GM18858 (cell line): ENCODE measurements around the gene MYRIP.

ENCODE experiments used
- ATAC-seq: cut with Tn5 transposase; IDR thresholded peaks from one replicate; pipeline ENCODE4 v1.9.1; 2021; ENCODE audit not compliant: unreplicated experiment

The MYRIP gene

DNA sequence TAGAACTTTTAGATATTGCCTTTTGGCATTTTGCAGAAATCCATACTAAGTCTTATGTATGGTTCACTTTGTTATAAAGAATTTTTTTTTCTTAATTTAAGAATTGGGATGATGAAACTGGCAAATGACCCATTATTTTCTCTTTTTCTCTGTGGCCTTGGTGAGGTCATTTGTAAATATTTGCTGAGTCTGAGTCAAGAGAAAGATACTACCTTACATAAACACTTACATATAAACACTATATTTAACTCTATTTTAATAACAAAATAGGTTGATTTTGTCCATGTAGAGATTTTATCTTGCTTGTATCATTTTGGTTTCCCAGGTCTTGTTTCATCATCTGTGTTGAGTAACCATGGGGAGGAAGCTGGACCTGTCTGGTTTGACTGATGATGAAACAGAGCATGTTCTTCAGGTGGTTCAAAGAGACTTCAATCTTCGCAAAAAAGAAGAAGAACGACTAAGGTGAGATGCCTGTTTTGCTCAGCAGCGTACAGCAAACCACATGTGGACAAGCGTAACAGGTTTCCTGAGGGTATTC lies 91.1 kb downstream of the MYRIP start:
- ATAC-seq, result no peak

DNA sequence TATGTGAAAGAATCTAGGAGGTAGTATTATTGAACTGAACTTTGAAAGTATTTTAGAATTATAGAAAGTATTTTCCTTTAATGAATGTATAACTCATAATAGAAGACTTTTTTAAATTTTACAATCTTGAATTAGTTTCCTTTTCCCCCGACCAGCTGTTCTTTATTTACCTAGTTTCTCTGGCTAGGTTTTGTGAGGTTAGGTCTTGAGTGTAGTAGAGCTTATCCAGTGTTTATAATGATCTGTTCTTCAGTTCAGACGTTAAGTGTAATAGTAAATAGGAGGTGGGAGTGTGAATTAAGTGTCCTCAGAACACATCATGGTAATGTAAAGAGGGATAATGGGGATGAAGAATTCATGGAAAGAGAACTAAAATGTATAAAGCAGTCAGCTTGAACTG lies 93.8 kb downstream of the MYRIP start:
- no peak for ATAC-seq

DNA sequence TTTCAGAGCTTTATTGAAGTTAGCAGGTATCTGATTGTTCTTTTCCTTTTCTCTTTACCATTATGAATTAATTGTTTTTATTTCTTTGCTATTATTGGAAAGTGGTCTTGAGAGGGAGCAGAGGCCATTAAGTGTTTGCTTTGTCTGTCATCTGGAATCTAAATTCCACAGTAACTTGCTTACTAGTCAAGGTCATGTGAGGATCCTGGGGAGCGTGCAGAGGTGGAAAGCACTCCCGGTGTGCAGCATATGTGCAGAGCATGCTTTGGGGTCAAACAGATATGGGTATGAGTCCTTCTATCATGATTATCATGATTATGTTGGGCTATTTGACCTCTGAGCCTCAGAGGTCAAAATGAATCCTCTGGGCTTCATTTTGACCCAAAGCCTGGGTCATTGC lies 96.4 kb downstream of the MYRIP start:
- no peak for ATAC-seq

DNA sequence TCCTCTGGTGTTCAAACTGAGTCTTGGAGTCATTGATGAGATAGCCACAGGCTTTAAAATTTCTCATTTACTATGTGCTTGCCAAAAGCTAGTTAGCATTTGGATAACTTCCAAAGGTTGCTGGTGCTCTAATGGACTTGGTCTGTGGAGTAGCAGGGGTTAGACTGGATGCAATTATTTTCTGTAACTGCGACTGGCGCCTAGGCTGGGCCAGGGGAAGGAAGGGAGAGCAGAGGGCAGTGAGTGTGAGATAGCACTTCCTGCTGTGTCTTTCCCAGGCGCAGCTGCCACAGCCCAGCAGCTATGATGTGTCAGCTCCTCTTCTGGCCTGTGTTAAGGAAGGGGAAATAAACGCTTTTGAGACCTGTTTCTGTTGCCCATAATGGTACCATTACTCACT lies 98.6 kb downstream of the MYRIP start:
- no peak for ATAC-seq

DNA sequence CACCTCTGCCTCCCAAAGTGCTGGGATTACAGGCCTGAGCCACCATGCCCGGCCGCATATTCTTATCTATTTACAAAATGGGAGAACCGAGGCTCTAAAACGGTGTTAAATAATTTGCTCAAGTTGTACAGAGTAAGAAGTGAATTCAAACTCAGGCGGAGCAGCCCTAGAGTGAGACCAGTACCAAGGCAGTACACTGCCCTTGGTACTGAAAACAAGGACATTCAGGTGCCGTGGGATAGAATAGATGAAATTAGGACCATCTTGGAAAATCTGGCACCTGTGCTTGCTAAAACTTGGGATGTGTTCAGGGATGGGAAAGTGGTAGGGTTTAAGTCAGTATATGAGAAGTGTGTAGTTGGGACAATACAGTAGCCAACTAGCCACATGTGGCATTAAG lies 100.7 kb downstream of the MYRIP start:
- no peak for ATAC-seq

DNA sequence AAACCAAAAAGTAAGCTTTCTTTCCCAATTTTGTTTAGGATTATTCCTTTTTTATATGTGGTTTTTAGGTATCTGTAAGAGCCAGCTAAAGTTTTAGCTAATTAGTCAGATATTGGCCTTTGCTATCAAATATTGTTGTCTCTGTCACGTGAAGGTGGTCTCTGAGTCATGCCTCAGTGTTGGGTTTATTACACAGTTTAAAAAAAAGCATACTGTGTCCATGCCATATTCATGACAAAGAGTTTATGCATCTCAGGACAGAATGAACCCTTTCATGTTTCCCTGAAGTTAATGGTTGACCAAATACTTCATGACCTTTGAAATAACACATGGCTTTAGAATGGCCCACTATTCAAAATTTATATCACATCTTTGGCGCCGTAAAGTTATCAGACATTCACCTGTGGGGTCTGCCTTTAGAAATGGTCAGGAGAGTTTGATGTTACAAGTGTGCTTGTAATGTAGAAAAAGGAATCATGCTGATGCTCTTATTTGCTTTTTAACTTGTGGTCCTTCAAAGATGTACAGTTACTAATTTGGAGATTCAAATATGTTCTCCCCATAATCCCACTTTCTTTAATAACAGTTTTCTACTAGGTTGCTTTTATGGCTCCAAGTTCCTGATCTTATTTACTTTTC lies 101.5 kb downstream of the MYRIP start:
- ATAC-seq, result no peak

DNA sequence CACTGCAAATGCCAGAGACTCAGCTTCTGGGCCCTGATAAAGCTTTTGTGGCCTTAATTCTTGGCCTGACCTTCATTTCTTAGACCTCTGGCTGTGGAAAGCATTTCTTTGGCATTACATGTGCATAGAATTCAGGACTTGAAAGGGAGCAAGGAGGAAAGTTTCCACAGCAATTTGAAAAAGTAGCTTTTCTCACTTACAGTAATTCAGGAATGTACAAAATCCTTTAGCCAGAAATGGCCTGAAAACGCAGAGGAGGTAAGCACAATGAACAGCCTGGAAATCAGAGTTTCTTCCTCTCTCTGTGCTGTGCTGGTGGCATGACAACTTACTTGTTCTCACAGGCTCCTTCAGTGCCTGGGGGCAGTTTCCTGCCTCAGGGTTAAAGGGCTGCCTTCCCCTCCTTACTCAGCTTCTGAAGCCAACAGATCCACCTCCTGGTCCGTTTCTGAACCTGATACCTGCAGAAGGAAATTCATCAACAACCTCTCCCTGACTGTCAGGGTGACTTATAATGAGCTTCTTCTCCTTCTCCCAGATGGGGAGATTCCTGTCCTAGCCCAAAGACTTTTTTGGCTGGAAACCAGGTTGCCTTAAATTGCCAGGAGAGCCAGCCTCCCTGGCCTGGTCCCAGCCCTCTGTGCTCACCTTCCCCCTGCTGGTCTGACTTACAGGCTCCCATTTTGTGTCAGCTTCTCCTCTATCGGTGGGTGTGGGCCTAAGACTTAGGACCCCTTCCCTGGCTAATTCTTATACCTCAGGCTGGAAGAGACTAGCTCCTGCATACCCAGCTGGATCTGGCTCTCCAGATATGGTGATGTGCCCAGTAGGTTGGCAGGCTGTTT lies 102.3 kb downstream of the MYRIP start:
- ATAC-seq, result no peak

DNA sequence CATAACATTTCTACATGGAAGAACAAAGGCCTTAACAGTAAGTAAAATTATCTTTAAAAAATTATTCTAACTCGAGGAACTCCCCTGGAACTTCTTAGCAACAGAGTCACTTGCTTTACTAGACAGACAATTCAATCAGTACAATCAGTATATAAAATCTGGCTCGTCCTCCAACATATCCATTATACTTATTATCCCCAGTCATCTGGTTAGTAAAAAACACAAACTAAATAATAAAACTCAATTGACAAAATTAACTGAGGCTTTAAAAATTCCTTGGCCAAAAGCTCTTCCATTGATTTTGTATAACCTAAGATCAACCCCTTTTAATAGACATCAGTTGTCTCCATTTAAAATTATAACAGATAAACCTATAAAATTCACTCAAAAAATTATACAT lies 105.6 kb downstream of the MYRIP start:
- no peak for ATAC-seq

DNA sequence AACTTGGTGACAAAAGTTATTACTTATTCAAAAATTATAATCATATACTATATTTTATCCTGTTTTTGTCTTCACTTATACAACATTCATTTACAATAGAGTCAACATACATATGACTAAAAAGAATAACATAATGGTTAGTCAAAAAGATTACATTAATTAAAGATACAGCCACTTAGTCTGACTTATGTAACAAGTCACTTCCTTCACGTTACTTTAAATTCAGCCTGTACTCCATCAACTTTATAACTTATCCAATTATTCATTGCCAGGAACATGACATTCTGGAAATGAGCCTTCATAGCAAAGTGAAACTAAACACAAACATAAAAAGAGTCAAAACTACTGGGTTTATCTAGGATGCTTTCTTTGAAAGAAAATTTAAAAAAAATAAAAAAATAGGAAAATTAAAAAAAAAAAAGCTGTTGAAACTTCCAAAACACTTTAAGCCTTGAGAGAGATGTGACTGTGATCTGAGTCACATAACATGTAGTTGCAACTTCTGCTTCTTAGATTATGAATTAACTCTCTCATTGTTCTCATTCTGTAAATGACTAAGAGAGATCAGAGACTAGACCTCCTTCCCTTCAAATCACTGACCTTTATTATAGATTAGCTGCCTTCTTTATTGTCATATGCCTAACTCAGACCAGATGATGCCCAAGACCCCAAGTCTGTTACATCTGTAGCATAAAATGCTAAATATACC lies 107.8 kb downstream of the MYRIP start:
- ATAC-seq, result peak; percentile 66

DNA sequence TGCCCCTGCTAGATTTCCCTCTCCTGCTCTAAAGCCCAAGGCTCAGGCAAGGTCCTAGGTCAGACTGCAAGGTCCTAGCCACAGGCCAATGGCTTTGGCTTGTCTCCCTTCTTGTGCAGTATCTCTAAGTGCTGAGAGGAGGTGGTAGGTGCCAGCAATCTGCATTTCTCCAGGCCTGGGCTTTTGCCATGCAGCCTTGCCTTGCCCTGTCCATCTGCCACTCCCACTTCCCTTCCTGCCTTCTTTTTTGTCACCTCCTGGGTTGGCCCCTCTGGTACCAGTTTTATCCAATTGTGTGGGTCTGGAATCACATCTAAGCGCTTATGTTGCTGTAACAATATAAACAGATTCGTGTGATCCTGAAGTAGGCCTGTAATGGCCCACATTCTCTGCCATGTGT lies 109.9 kb downstream of the MYRIP start:
- no peak for ATAC-seq

DNA sequence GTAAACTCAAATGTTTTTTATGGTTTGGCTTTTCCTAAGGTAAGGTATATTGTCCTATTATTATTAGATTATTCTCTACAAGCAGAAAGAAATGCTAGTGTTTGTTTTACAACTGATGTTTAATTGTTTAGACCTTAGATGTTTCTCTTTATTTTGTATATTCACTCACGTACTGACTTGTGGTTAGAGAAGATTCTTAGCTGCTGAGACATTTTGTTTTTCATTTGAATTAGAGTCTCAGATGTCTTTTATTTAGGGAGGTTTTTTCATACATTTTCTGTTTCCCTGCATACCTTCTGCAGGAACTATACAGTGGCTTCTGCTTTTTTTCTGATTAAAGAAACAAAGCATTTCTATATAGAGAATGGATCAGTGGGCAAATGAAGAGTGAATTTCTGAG lies 110.9 kb downstream of the MYRIP start:
- no peak for ATAC-seq

DNA sequence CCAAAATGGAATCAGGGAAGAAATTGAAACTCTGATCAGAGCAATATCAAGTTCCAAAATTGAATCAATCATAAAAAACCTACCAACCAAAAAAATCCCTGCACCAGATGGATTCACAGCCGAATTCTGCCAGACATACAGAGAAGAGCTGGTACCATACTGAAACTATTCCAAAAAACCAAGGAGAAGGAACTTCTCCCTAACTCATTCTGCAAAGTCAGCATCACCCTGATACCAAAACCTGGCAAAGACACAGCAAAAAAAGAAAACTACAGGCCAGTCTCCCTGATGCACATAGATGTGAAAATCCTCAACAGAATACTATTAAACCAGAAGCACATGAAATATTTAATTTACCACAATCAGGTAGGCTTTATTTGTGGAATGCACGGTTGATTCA lies 118.1 kb downstream of the MYRIP start:
- no peak for ATAC-seq

DNA sequence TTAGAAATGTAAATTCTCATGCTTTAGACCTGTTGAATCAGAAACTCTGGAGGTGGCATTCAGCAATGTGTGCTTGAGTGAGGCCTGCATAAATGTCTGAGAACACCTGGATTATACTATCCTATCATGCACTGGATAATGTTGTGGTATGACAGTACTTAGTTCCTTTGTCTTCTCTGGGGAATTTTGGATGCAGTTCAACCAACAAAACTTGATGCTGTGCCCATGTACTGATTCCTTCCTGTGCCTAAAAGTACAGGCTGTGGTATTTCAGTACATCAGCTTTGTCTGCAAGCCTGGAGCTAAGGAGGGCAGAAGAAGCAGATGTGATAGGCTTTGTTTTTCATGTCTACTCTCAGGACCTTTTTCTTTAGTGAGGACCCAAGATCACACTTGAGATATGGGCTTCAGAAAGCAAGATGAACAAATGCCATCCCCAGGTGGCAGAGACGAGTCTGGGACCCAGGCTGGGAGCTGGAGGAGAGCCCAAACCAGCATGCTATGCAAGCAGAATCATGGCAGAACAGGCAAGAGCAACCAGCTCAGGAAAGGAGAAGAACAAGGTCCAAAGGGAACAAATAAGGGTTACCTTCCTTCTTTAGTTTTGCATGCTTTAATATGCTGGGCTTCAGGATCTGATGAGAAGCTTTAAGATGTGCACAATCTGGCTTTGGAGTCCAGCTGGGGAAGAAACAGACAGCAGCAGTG lies 124.7 kb downstream of the MYRIP start:
- no peak for ATAC-seq

DNA sequence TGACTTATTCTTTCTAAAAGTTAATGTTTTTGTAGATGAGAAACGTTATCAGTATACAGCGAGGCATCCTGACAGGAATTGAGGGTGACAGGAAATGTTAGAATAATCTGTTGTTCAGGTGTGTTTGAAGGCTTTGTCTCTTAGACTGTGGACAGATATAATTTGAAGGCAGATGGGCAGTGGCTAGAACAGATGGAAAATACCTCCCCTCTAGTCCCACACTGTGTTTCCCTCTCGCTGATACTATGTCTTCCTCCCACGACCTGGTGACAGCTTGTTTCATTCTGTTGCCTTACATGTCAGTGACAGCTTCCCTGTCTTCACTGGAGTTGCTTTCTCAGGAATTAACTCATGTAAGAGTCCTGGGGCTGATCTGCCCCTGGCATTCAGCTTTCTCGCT lies 125.3 kb downstream of the MYRIP start:
- no peak for ATAC-seq

DNA sequence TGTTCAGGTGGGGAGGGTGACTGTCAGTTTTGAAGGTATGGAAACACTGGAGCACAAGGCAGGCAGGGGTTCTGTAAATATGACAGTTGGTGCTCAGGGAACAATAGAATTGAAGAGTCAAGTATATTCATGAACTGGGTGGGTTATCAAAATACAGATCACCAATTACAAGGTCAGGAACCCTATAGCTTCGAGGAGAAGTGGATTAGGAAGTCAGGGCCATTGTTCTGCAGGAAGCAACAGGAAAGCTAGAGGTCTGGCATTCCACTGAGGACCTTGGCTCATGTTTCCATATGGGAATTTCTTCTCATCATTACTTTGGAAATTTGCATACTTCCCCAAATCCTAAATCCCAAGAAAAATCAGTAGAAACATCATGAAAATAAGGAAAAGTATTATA lies 125.9 kb downstream of the MYRIP start:
- ATAC-seq, result no peak

DNA sequence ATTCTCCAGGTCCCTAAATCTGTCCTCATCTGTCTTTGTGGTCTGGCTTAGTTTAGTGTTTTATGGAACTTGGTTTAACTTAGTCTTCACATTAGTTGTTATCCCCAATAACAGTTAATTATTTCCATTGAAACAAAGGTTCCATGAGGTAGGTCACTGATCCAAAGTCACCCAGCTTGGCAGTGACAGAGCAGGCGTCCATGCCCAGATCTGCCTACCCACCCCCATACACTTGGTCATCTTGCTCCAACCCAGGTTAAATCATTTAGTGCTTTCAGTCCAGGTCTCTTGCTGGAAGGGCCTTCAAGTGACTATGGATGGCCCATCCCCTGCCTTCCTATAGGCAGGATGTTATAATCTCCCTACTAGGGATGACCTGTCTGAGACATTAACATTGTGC lies 127.4 kb downstream of the MYRIP start:
- no peak for ATAC-seq

DNA sequence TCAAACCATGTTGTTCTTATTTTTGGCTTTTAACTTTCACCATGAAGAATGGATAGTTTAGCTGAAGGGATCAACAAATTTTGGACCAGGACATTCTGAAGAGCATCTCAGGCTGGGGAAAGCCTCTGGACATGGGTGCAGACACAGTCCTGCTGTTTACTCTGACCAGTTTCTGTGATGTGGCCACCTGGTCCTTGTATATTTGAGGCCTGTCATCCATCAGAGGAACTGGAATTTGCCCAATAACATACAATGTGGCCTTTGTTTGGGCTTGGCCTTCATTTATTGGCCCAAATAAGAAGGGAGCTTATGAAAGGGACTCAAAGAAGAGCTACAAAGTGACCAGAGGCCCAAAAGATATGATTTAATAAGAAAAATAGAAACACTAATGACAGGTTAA lies 127.9 kb downstream of the MYRIP start:
- ATAC-seq, result no peak

DNA sequence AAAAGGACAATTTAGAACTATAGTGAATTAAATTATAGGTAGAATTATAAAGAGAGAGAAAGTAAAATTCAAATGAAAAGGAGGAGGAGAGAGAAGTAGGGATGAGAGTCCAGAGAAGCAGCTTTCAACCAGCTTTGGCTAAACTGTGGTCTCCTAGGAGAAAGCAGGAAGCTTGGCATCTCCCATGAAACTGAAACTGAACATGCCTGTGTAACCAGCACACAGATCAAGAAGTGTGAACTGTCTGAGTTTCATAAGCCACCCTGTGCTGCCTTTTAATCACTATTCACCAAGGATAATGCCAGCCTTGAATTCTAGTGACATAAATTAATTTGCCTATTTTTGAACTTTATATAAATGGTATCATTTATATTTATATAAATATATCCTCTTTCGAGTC lies 128.5 kb downstream of the MYRIP start:
- peak; percentile 61 for ATAC-seq

DNA sequence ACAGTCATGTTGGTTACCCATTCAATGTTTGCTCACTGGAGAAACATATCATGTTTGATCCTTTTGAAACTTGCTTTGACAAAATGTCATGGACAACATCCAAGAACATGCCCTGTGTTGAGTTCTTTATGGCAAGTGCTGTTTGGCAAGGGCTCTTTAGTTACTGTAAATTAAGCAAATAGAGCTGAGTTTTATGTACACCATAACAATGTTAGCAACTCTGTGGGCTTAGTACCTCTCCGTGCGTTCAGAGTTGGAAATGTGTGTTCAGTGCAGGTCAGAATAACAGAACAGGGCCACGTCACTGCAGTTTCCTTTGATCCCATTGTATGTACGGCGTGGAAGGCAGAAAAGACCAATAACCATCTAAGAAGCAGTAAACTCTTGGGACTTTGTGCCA lies 132.5 kb downstream of the MYRIP start:
- ATAC-seq, result no peak

DNA sequence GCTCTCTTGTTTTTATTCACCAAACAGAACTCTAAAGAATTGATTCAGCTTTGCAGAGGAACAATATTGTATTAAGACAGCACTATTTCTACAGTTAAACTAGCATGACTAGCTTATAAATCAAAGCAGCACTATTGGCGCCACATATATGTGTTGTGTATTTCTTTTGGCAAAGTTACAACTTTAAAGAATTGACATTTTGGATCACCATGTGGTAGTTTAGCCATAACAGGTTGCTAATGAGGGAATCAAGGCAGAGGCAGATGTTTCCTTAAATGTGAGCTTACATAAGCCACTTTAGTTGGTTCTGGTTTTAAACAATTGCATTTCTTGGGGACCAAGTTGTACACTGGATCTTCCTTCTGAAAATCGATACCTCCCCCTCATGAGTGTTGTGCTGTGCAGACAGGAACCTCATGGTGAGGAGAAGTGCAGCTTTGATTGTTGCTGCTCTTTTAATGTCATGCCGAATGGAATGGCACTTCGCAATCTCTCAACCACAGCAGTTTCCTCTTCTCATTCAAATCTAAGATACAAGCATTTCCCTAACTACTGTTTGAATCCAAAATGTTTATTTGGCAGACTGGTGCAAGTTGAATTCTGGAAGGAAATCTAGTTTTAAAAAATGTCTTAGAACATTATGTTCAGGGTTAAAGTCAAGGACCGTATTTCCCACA lies 151.2 kb downstream of the MYRIP start:
- no peak for ATAC-seq

DNA sequence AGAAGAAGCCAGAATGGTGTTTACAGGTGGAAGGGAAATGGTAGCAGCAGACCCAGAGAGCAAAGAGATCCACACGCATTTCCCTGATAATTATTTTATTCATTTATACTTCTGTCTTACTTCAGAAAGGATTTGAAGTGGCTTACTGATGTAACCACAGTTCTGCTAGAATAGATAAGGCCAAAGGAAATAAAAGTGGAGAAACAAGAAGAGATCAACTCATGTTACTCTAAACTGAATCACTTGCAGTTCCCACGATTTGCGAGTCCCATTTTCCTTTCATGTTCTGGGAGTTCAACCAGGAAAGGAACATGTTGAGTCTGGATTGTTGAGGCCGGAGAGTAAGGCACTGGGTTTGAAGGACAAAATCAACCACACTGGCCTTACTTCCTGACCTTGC lies 151.8 kb downstream of the MYRIP start:
- ATAC-seq, result no peak
